GM12878 (cell line): Measurements from ENCODE around the gene ZNF644. TPM values are rescaled to one million over a fixed set of nuclear protein-coding genes. Genes with fewer than 3 reads are reported as not detected.

Experiments
- ATAC-seq: fragments of 200-7000 bp; cut with Tn5 transposase; 3 replicates; pipeline ENCODE4 v1.9.1; 2020; ENCODE audit warnings: mild to moderate bottlenecking, moderate library complexity
- BruUV-seq: library from RNA; stranded (reverse); fragments of 400-500 nt; replicated peaks from 2 replicates; lab custom pipeline; 2021; lab: Mats Ljungman, UMichigan
- CTCF ChIA-PET: fragments of 300-600 bp; sonication (Branson Sonifier 250); formaldehyde crosslinking; extraction: SDS; loops from one replicate; lab custom pipeline; 2021; ENCODE audit warnings: inconsistent platforms; lab: Yijun Ruan, JAX
- POLR2A ChIA-PET: fragments of 350-600 bp; formaldehyde crosslinking; extraction: SDS; loops from one replicate; lab custom pipeline; 2021; ENCODE audit warnings: inconsistent platforms; lab: Charles Lee
- RAD21 ChIA-PET: fragments of 300-600 bp; sonication (Branson Sonifier 250); formaldehyde crosslinking; loops from one replicate; lab custom pipeline; 2023; ENCODE audit warnings: antibody characterized with exemption; ENCODE audit not compliant: unreplicated experiment; lab: Charles Lee
- SMC1A ChIA-PET: fragments of 300-600 bp; sonication (Branson Sonifier 250); formaldehyde crosslinking; loops from one replicate; lab custom pipeline; 2023; ENCODE audit not compliant: unreplicated experiment, uncharacterized antibody; lab: Charles Lee
- DNase-seq: peaks from one replicate; pipeline ENCODE4 v3.0.0-alpha.2; 2011; ENCODE audit warnings: low read depth, low spot score
- FAIRE-seq: peaks from 3 replicates; lab custom pipeline; 2011; peaks lifted over from hg19 to GRCh38; lab: Jason Lieb, UNC
- H2AFZ ChIP-seq: 2 replicates; pipeline ENCODE4 v1.6.0; 2011; ENCODE audit warnings: low read depth, low read length, control low read depth; ENCODE audit not compliant: control insufficient read depth
- H3K27ac ChIP-seq: 2 replicates; pipeline ENCODE4 v1.5.1; 2011; ENCODE audit warnings: control low read depth; ENCODE audit not compliant: control insufficient read depth, insufficient read depth
- H3K27me3 ChIP-seq, 2 experiments: replicated peaks in 1 of 2; 2 replicates each; pipeline versions ENCODE4 v1.6.0 to v1.6.1; 2011; ENCODE audit warnings: low read length in 1 of 2; ENCODE audit not compliant: control insufficient read depth in 2 of 2, insufficient read depth in 2 of 2
- H3K36me3 ChIP-seq, 2 experiments: 2 replicates each; pipeline ENCODE4 v1.5.1; 2011; ENCODE audit warnings: low read length in 1 of 2; ENCODE audit not compliant: control insufficient read depth in 2 of 2, insufficient read depth in 2 of 2
- H3K4me1 ChIP-seq: 2 replicates; pipeline ENCODE4 v1.6.1; 2011; ENCODE audit warnings: mild to moderate bottlenecking, low read length, moderate library complexity, mixed read lengths; ENCODE audit not compliant: control insufficient read depth, insufficient read depth
- H3K4me2 ChIP-seq: 2 replicates; pipeline ENCODE4 v1.6.0; 2011; ENCODE audit warnings: control low read depth; ENCODE audit not compliant: control insufficient read depth, insufficient read depth
- H3K4me3 ChIP-seq: fragments of 200-600 bp; sonication (generic); 2 replicates; pipeline ENCODE4 v1.5.1; 2016
- H3K79me2 ChIP-seq: 2 replicates; pipeline ENCODE4 v1.6.0; 2011; ENCODE audit warnings: low read length; ENCODE audit not compliant: control insufficient read depth, insufficient read depth
- H3K9ac ChIP-seq: 2 replicates; pipeline ENCODE4 v1.8.0; 2011; ENCODE audit warnings: low read length, control low read depth, mixed read lengths; ENCODE audit not compliant: control insufficient read depth, insufficient read depth
- H3K9me3 ChIP-seq: replicated peaks from 3 replicates; pipeline ENCODE4 v1.5.1; 2011; ENCODE audit warnings: mild to moderate bottlenecking, low read length; ENCODE audit not compliant: control insufficient read depth, insufficient read depth
- H4K20me1 ChIP-seq: 2 replicates; pipeline ENCODE4 v1.6.0; 2011; ENCODE audit not compliant: control insufficient read depth, insufficient read depth
- ASH2L ChIP-seq: fragments of 300-600, 200-600 bp; sonication (generic); IDR thresholded peaks from 2 replicates; pipeline ENCODE4 v1.6.1; 2017; ENCODE audit warnings: low read depth, mild to moderate bottlenecking, borderline replicate concordance
- CBFB ChIP-seq: IDR thresholded peaks from 2 replicates; pipeline ENCODE4 v1.6.1; 2016; ENCODE audit warnings: antibody characterized with exemption, low read depth
- CREM ChIP-seq: IDR thresholded peaks from 2 replicates; pipeline ENCODE4 v1.6.1; 2014; ENCODE audit warnings: antibody characterized with exemption, low read depth
- NR2C1 ChIP-seq: fragments of 450-650 bp; IDR thresholded peaks from 2 replicates; pipeline ENCODE4 v1.6.1; 2017; ENCODE audit warnings: antibody characterized with exemption, mild to moderate bottlenecking, moderate library complexity
- NRF1 ChIP-seq: conservative IDR thresholded peaks from 2 replicates; pipeline ENCODE4 v1.6.1; 2011; ENCODE audit warnings: mild to moderate bottlenecking, low read depth, low read length, improper control_type of control experiment
- whole genome bisulfite sequencing: methylation state at CpG from one replicate; pipeline ENCODE4 v1.1.6; 2016; ENCODE audit warnings: low lambda C conversion rate; ENCODE audit not compliant: insufficient replicate concordance, insufficient coverage; ENCODE audit errors: missing lambda C conversion rate; 5-methylcytosine and 5-hydroxymethylcytosine counted together
- in situ Hi-C: fragments of 300-500 bp; cut with MboI; formaldehyde crosslinking; loops from 9 replicates; pipeline ENCODE4 v1.14.3; 2018; ENCODE audit warnings: mixed read lengths
- intact Hi-C: fragments of 100-400 bp; cut with micrococcal nuclease; formaldehyde crosslinking; loops from one replicate; pipeline ENCODE4 v1.14.2; 2022; ENCODE audit not compliant: unreplicated experiment
- polyA plus RNA-seq, 11 experiments: library from polyadenylated mRNA; depleted of rRNA in 4 of 11; unstranded in 6 of 11; stranded (reverse) in 5 of 11; fragments of >200 nt; fragmentation: Nextera tagmentation in 4 of 11; fragmentation: Illumina TruSeq in 1 of 11; extraction: Ambion mirVana in 4 of 11; extraction: Trizol in 1 of 11; gene quantifications; 1 replicate in 1 of 11; 2 replicates in 10 of 11; pipeline versions ENCODE4 v1.2.1 to v1.2.3, GENCODE V29; 2011 to 2016; ENCODE audit warnings: inconsistent platforms in 2 of 11, missing spikeins in 2 of 11, low read depth in 1 of 11
- total RNA-seq, 4 experiments: library from RNA; depleted of rRNA in 3 of 4; stranded (reverse); fragments of >200 nt in 3 of 4; fragmentation: Illumina TruSeq in 1 of 4; extraction: Trizol in 1 of 4; gene quantifications; 2 replicates each; pipeline versions ENCODE4 v1.2.1 to v1.2.3, GENCODE V29; 2013 to 2021
- TF ChIP-seq, protein P1 (sequence below): fragments of 450-650 bp; IDR thresholded peaks from 2 replicates; pipeline ENCODE4 v1.6.1; 2017; ENCODE audit warnings: borderline replicate concordance
- TF ChIP-seq, protein P2 (sequence below): IDR thresholded peaks from 2 replicates; pipeline ENCODE4 v1.6.1; 2011; ENCODE audit warnings: borderline replicate concordance, low read depth, mild to moderate bottlenecking, moderate library complexity, low read length; ENCODE audit not compliant: insufficient read depth, poor library complexity, severe bottlenecking
- TF ChIP-seq, protein P3 (sequence below): IDR thresholded peaks from 2 replicates; pipeline ENCODE4 v1.6.1; 2012; ENCODE audit warnings: low read length, inconsistent platforms
- TF ChIP-seq, protein P4 (sequence below): IDR thresholded peaks from 2 replicates; pipeline ENCODE4 v1.6.1; 2012; ENCODE audit warnings: improper control_type of control experiment, low read depth, low read length; ENCODE audit not compliant: insufficient replicate concordance
- TF ChIP-seq, protein P5 (sequence below): IDR thresholded peaks from 2 replicates; pipeline ENCODE4 v1.6.1; 2011; ENCODE audit warnings: mild to moderate bottlenecking, low read depth, low read length, moderate library complexity; ENCODE audit not compliant: insufficient replicate concordance

The ZNF644 gene
- total and polyA plus RNA-seq, 10 of the 15 experiments (the other 5 are each of a cell fraction or from before 2014, with no cell fraction given): 17.7 to 55.3 (median 29.5) TPM

DNA sequence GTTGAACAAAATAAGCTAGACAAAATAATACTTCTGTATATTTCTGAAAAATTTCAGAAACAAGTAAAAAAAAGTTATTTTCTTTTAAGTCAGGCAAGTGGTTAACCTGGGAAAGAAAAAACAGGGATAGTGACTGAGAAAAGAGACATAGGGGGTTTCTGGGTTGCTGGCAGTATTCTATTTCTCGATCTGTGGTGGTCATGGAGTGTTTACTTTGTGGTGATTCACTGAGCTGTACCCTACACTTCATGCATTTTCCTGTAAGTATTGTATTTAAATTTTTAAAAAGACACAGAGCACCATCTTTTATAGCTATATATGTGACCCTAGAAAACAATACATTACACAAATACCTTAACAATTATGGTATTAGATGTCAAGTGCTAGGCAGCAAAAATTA lies 58.2 kb downstream of the ZNF644 start (continued):
- TF ChIP-seq, protein P1, sequence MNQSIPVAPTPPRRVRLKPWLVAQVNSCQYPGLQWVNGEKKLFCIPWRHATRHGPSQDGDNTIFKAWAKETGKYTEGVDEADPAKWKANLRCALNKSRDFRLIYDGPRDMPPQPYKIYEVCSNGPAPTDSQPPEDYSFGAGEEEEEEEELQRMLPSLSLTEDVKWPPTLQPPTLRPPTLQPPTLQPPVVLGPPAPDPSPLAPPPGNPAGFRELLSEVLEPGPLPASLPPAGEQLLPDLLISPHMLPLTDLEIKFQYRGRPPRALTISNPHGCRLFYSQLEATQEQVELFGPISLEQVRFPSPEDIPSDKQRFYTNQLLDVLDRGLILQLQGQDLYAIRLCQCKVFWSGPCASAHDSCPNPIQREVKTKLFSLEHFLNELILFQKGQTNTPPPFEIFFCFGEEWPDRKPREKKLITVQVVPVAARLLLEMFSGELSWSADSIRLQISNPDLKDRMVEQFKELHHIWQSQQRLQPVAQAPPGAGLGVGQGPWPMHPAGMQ: no peak
- TF ChIP-seq ASH2L (no peak), CREM (no peak), NR2C1 (no peak), CBFB (no peak), NRF1 (no peak)
- TF ChIP-seq, protein P2, sequence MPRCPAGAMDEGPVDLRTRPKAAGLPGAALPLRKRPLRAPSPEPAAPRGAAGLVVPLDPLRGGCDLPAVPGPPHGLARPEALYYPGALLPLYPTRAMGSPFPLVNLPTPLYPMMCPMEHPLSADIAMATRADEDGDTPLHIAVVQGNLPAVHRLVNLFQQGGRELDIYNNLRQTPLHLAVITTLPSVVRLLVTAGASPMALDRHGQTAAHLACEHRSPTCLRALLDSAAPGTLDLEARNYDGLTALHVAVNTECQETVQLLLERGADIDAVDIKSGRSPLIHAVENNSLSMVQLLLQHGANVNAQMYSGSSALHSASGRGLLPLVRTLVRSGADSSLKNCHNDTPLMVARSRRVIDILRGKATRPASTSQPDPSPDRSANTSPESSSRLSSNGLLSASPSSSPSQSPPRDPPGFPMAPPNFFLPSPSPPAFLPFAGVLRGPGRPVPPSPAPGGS: no peak

DNA sequence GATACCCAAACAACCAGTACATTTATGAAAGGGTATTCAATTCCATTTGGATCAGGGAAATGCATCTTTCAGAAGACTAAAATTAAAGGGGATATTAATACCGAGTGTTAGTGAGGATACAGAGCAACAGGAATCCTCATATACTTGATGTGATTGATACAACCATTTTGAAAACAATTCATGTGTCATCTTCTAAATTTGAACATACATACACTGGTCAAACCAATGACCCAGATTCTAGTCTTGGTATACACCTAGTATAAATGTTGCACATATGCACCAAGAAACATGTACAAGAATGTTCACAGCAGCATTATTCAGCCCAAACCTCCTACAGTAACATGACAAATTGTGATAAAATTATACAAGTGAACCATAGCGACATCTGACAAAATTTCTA lies 58.6 kb downstream of the ZNF644 start:
- in situ Hi-C loops: loop anchor here (10.0 kb wide), 1 partner anchor 388 kb away; no protein-coding TSS in a partner anchor
- SMC1A ChIA-PET: interaction anchor here (1.1 to 3.3 kb wide), 4 partner anchors 12 to 242 kb away, joined by 3 to 14 read pairs (median 4); no protein-coding TSS in a partner anchor
- FAIRE-seq: no peak
- TF ChIP-seq, protein P3, sequence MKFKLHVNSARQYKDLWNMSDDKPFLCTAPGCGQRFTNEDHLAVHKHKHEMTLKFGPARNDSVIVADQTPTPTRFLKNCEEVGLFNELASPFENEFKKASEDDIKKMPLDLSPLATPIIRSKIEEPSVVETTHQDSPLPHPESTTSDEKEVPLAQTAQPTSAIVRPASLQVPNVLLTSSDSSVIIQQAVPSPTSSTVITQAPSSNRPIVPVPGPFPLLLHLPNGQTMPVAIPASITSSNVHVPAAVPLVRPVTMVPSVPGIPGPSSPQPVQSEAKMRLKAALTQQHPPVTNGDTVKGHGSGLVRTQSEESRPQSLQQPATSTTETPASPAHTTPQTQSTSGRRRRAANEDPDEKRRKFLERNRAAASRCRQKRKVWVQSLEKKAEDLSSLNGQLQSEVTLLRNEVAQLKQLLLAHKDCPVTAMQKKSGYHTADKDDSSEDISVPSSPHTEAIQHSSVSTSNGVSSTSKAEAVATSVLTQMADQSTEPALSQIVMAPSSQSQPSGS: no peak
- TF ChIP-seq, protein P4, sequence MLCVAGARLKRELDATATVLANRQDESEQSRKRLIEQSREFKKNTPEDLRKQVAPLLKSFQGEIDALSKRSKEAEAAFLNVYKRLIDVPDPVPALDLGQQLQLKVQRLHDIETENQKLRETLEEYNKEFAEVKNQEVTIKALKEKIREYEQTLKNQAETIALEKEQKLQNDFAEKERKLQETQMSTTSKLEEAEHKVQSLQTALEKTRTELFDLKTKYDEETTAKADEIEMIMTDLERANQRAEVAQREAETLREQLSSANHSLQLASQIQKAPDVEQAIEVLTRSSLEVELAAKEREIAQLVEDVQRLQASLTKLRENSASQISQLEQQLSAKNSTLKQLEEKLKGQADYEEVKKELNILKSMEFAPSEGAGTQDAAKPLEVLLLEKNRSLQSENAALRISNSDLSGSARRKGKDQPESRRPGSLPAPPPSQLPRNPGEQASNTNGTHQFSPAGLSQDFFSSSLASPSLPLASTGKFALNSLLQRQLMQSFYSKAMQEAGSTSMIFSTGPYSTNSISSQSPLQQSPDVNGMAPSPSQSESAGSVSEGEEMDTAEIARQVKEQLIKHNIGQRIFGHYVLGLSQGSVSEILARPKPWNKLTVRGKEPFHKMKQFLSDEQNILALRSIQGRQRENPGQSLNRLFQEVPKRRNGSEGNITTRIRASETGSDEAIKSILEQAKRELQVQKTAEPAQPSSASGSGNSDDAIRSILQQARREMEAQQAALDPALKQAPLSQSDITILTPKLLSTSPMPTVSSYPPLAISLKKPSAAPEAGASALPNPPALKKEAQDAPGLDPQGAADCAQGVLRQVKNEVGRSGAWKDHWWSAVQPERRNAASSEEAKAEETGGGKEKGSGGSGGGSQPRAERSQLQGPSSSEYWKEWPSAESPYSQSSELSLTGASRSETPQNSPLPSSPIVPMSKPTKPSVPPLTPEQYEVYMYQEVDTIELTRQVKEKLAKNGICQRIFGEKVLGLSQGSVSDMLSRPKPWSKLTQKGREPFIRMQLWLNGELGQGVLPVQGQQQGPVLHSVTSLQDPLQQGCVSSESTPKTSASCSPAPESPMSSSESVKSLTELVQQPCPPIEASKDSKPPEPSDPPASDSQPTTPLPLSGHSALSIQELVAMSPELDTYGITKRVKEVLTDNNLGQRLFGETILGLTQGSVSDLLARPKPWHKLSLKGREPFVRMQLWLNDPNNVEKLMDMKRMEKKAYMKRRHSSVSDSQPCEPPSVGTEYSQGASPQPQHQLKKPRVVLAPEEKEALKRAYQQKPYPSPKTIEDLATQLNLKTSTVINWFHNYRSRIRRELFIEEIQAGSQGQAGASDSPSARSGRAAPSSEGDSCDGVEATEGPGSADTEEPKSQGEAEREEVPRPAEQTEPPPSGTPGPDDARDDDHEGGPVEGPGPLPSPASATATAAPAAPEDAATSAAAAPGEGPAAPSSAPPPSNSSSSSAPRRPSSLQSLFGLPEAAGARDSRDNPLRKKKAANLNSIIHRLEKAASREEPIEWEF: no peak
- TF ChIP-seq, protein P5, sequence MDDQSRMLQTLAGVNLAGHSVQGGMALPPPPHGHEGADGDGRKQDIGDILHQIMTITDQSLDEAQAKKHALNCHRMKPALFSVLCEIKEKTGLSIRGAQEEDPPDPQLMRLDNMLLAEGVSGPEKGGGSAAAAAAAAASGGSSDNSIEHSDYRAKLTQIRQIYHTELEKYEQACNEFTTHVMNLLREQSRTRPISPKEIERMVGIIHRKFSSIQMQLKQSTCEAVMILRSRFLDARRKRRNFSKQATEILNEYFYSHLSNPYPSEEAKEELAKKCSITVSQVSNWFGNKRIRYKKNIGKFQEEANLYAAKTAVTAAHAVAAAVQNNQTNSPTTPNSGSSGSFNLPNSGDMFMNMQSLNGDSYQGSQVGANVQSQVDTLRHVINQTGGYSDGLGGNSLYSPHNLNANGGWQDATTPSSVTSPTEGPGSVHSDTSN: no peak

More for the DNA sequence above, 58.6 kb downstream of the ZNF644 start:
- WGBS: 92% methylated on average over 2 of the region's 2 CpGs
- Histone ChIP-seq H2AFZ (no peak overlapping the region), H3K27me3 (no peaks in the 10 kb centered on the region), H4K20me1 (no peaks in the 10 kb centered on the region), H3K9ac (no peak overlapping the region), H3K4me3 (no peak overlapping the region), H3K36me3 (peaks cover 0 to 2% of the 10 kb centered on the region in 2 experiments; a peak in 1 of 4 replicates), H3K4me2 (no peak overlapping the region), H3K4me1 (no peaks in the 10 kb centered on the region), H3K27ac (no peak overlapping the region), H3K9me3 (peaks cover 5% of the 10 kb centered on the region), H3K79me2 (peaks cover 27% of the 10 kb centered on the region)
- ATAC-seq (no peak), DNase-seq (no peak)
- intact Hi-C loops: loop anchor here (10.0 kb wide), 1 partner anchor 388 kb away; no protein-coding TSS in a partner anchor
- POLR2A ChIA-PET: interaction anchor here (0.9 to 1.1 kb wide), 2 partner anchors 9 to 55 kb away, joined by 3 to 4 read pairs; no protein-coding TSS in a partner anchor
- CTCF ChIA-PET: interaction anchor here (0.8 to 2.5 kb wide), 7 partner anchors 10 to 849 kb away, joined by 3 to 14 read pairs (median 7); no protein-coding TSS in a partner anchor
- no TSS peak for BruUV-seq
- RAD21 ChIA-PET: interaction anchor here (0.9 to 2.9 kb wide), 4 partner anchors 113 to 829 kb away, joined by 3 to 16 read pairs (median 4); no protein-coding TSS in a partner anchor
